ENCODE measurements around the gene C10orf67.

The C10orf67 gene

DNA sequence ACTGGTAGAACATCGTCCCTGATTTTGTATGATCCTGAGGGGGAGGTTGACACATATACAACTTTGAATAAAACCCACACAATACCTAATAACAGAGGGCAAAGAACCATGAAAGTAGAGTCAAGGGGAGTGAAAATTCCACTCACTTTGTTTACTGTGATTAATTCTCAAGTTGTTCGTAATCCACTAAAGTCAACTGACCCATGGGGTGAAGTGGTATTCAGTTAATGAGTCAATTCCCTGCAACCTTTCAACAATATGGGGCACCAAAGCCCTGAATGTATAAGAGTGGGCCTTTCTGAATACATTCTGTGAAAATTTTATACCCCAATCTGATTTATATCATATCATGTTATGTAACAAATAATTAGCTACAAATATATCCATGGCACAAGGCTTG is 39.0 kb upstream of the C10orf67 start:
- TF ChIP-seq, protein P1, sequence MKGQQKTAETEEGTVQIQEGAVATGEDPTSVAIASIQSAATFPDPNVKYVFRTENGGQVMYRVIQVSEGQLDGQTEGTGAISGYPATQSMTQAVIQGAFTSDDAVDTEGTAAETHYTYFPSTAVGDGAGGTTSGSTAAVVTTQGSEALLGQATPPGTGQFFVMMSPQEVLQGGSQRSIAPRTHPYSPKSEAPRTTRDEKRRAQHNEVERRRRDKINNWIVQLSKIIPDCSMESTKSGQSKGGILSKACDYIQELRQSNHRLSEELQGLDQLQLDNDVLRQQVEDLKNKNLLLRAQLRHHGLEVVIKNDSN (IDR thresholded peaks at IDR 0.05): no peak
- TF ChIP-seq FOXM1 (IDR thresholded peaks at IDR 0.05; ENCODE audit: borderline replicate concordance, low read depth) (no peak), TAF1 (IDR thresholded peaks at IDR 0.05; ENCODE audit: low read depth) (no peak), ZBTB7A (IDR thresholded peaks at IDR 0.05; ENCODE audit: low read depth) (no peak), EGR1 (IDR thresholded peaks at IDR 0.05) (no peak), TEAD4 (IDR thresholded peaks at IDR 0.05) (no peak), CREB1 (IDR thresholded peaks at IDR 0.05; ENCODE audit: low read depth) (no peak), EP300 (IDR thresholded peaks at IDR 0.05; ENCODE audit: borderline replicate concordance) (no peak), YY1 (IDR thresholded peaks at IDR 0.05; ENCODE audit: low read depth) (no peak)
- TF ChIP-seq, protein P2, sequence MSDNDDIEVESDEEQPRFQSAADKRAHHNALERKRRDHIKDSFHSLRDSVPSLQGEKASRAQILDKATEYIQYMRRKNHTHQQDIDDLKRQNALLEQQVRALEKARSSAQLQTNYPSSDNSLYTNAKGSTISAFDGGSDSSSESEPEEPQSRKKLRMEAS (IDR thresholded peaks at IDR 0.05): no peak

DNA sequence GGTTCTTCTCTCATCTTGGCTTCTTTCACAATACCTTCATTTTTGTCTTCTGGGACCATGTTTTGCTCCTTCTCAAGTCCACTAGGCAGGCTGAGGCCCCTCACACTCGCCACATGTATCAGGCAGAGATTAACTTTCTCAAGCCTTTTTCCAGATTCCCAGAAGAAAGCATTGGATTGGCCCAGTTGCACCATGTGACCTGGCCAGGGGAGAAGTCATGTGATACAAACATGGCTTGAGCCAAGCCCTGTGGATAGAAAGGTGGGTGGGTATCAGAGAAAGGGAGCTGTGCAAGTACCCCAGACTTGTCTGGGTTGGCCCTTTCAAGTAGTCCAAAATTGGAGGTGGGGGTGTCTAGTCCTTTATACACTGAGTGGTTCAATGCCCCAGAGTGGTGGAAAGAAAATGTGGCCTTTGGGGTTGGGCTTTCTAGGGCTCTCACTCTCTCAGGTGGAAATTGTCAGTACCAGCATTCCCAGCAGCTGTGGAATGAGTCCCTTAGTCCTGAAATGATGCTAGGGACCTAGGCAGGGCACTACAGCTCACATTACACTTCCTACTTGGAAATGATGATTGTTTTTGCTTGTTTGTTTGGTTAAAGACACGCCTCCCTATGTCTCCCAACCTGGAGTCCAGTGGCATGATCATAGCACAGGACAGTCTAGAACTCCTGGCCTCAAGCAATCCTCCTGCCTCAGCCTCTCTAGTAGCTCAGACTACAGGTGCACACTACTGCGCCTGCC is 36.9 kb upstream of the C10orf67 start:
- no peak for TF ChIP-seq YY1 (IDR thresholded peaks at IDR 0.05; ENCODE audit: low read depth)
- TF ChIP-seq TCF12 (IDR thresholded peaks at IDR 0.05; ENCODE audit: low read depth): no peak
- TF ChIP-seq, protein P1 (IDR thresholded peaks at IDR 0.05): peak; percentile 64
- TF ChIP-seq, protein P3, sequence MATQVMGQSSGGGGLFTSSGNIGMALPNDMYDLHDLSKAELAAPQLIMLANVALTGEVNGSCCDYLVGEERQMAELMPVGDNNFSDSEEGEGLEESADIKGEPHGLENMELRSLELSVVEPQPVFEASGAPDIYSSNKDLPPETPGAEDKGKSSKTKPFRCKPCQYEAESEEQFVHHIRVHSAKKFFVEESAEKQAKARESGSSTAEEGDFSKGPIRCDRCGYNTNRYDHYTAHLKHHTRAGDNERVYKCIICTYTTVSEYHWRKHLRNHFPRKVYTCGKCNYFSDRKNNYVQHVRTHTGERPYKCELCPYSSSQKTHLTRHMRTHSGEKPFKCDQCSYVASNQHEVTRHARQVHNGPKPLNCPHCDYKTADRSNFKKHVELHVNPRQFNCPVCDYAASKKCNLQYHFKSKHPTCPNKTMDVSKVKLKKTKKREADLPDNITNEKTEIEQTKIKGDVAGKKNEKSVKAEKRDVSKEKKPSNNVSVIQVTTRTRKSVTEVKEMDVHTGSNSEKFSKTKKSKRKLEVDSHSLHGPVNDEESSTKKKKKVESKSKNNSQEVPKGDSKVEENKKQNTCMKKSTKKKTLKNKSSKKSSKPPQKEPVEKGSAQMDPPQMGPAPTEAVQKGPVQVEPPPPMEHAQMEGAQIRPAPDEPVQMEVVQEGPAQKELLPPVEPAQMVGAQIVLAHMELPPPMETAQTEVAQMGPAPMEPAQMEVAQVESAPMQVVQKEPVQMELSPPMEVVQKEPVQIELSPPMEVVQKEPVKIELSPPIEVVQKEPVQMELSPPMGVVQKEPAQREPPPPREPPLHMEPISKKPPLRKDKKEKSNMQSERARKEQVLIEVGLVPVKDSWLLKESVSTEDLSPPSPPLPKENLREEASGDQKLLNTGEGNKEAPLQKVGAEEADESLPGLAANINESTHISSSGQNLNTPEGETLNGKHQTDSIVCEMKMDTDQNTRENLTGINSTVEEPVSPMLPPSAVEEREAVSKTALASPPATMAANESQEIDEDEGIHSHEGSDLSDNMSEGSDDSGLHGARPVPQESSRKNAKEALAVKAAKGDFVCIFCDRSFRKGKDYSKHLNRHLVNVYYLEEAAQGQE (IDR thresholded peaks at IDR 0.05; ENCODE audit: low read depth): no peak
- no peak for TF ChIP-seq CREB1 (IDR thresholded peaks at IDR 0.05; ENCODE audit: low read depth)
- no peak for TF ChIP-seq FOXM1 (IDR thresholded peaks at IDR 0.05; ENCODE audit: borderline replicate concordance, low read depth)
- TF ChIP-seq ZBTB7A (IDR thresholded peaks at IDR 0.05; ENCODE audit: low read depth): no peak
- TF ChIP-seq EGR1 (IDR thresholded peaks at IDR 0.05): no peak

DNA sequence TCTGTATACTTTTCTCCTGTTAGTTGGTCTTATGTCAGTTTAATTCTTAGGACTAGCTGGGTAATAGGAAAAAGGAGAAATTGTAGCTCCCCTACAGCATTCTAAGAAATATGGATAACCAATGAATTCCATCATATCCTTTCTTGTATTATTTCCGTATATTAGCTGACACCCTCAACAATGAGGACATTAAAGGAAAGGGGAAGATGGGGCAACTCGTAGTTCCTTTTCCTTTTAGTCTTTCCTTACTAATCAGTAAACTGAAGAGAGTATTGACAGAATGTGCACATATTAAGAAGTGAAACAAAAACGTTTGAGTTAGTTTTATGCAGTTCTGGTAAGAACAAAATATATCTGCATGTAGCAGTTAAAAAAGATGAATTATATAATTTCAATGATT is 35.1 kb upstream of the C10orf67 start:
- no peak for TF ChIP-seq CEBPB (IDR thresholded peaks at IDR 0.05)
- TF ChIP-seq, protein P3 (IDR thresholded peaks at IDR 0.05; ENCODE audit: low read depth): no peak
- TF ChIP-seq NFIC (IDR thresholded peaks at IDR 0.05): no peak
- TF ChIP-seq, protein P1 (IDR thresholded peaks at IDR 0.05): no peak
- no peak for TF ChIP-seq CREB1 (IDR thresholded peaks at IDR 0.05; ENCODE audit: low read depth)
- TF ChIP-seq FOXM1 (IDR thresholded peaks at IDR 0.05; ENCODE audit: borderline replicate concordance, low read depth): no peak
- TF ChIP-seq, protein P2 (IDR thresholded peaks at IDR 0.05): no peak

DNA sequence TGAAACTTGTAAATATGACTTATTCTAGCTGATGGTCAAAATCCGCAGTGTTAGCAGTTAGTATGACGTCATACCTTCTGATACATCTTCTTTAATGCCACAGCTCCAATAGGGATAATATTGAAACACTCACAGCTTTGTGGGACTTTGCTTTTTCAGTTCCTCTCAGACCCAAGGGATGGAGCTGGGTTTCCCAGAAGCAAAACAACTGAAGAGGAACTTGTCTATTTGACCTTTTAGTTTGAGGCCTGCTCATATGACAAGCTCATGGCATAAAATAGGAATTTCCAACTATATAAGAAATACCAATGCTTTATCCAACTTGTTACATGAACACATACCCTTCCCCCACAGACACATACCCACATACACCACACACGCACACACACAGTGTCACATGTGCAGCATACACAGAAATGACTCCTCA is 31.6 kb upstream of the C10orf67 start:
- no peak for TF ChIP-seq EGR1 (IDR thresholded peaks at IDR 0.05)
- TF ChIP-seq NFIC (IDR thresholded peaks at IDR 0.05): no peak
- TF ChIP-seq EP300 (IDR thresholded peaks at IDR 0.05; ENCODE audit: borderline replicate concordance): no peak
- TF ChIP-seq, protein P3 (IDR thresholded peaks at IDR 0.05; ENCODE audit: low read depth): no peak
- TF ChIP-seq, protein P2 (IDR thresholded peaks at IDR 0.05): no peak
- no peak for TF ChIP-seq TEAD4 (IDR thresholded peaks at IDR 0.05)
- no peak for TF ChIP-seq RAD21 (IDR thresholded peaks at IDR 0.05; ENCODE audit: low read depth)
- no peak for TF ChIP-seq TCF12 (IDR thresholded peaks at IDR 0.05; ENCODE audit: low read depth)
- TF ChIP-seq YY1 (IDR thresholded peaks at IDR 0.05; ENCODE audit: low read depth): no peak
- TF ChIP-seq TAF1 (IDR thresholded peaks at IDR 0.05; ENCODE audit: low read depth): no peak
- TF ChIP-seq CREB1 (IDR thresholded peaks at IDR 0.05; ENCODE audit: low read depth): no peak
- TF ChIP-seq, protein P1 (IDR thresholded peaks at IDR 0.05): no peak
- no peak for TF ChIP-seq ZBTB7A (IDR thresholded peaks at IDR 0.05; ENCODE audit: low read depth)
- no peak for TF ChIP-seq FOXM1 (IDR thresholded peaks at IDR 0.05; ENCODE audit: borderline replicate concordance, low read depth)
- no peak for TF ChIP-seq CEBPB (IDR thresholded peaks at IDR 0.05)

All from Ishikawa (cell line).